ENCODE data around the gene CDHR2. TPM values are rescaled to one million over a fixed set of nuclear protein-coding genes. Genes with fewer than 3 reads are reported as not detected.
"Not testable (repeated sequence)": the region's sequence is repeated elsewhere in the genome, so short reads cannot be mapped to it uniquely, and the experiment has no call there.

Gene CDHR2
- total RNA-seq, 4 donors from 2014 or later, result 0.15 TPM; not detected in 3

GRCh38 chr5:176587398-176587797 lies 38.3 kb downstream of the CDHR2 start:
- H3K4me1 ChIP-seq, result no peaks in the 10 kb centered on the region
- peaks cover 0 to 25% (median 0%) of the 10 kb centered on the region in 3 donors for H3K9me3 ChIP-seq
- no peak overlapping the region for H3K27ac ChIP-seq
- TF ChIP-seq POLR2AphosphoS5 (IDR thresholded peaks at IDR 0.05) (no peak), POLR2A (IDR thresholded peaks at IDR 0.05) (no peak), EP300 (IDR thresholded peaks at IDR 0.05) (no peak)
- TF ChIP-seq, protein P1, sequence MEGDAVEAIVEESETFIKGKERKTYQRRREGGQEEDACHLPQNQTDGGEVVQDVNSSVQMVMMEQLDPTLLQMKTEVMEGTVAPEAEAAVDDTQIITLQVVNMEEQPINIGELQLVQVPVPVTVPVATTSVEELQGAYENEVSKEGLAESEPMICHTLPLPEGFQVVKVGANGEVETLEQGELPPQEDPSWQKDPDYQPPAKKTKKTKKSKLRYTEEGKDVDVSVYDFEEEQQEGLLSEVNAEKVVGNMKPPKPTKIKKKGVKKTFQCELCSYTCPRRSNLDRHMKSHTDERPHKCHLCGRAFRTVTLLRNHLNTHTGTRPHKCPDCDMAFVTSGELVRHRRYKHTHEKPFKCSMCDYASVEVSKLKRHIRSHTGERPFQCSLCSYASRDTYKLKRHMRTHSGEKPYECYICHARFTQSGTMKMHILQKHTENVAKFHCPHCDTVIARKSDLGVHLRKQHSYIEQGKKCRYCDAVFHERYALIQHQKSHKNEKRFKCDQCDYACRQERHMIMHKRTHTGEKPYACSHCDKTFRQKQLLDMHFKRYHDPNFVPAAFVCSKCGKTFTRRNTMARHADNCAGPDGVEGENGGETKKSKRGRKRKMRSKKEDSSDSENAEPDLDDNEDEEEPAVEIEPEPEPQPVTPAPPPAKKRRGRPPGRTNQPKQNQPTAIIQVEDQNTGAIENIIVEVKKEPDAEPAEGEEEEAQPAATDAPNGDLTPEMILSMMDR (IDR thresholded peaks at IDR 0.05), result no peak
- no peak for ATAC-seq
- H3K36me3 ChIP-seq, result no peaks in the 10 kb centered on the region
- 78 to 93% methylated on average over 2 to 7 of the region's 7 CpGs for WGBS, 2 donors (ENCODE audit: low coverage in 1 of 2)
- H3K4me3 ChIP-seq, result no peak overlapping the region
- H3K27me3 ChIP-seq, result peaks cover 7% of the 10 kb centered on the region

GRCh38 chr5:176588297-176588696 lies 39.2 kb downstream of the CDHR2 start:
- no peak for ATAC-seq
- Histone ChIP-seq H3K4me3 (no peak overlapping the region), H3K4me1 (no peaks in the 10 kb centered on the region)

DNA sequence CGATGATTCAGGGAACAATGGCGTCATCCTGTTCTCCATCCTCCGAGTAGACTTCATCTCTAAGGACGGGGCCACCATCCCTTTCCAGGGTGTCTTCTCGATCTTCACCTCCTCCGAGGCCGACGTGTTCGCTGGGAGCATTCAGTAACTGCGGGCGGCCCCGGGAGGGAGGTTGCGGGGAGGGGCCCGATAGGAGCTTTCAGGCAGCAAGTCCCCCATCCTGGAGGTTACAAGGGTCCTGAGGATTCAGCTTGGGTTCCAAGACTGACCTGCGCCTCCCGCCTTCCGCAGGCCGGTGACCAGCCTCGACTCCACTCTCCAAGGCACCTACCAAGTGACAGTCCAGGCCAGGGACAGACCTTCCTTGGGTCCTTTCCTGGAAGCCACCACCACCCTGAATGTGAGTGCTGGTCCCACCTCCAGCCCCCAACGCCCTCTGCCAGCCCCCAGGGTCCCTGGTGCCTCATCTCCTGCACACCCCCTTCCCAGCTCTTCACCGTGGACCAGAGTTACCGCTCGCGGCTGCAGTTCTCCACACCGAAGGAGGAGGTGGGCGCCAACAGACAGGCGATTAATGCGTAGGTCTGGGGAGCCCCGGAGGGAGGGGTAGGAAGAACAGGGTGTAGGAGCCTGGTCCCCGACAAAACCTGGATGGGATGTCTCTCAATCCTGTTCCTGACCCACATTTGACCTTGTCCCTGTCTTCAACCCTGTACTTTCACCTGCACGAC lies 40.1 kb downstream of the CDHR2 start:
- H3K9me3 ChIP-seq, result peaks cover 0 to 18% (median 0%) of the 10 kb centered on the region in 3 donors
- ATAC-seq, result no peak
- TF ChIP-seq, protein P1 (IDR thresholded peaks at IDR 0.05), result no peak
- TF ChIP-seq POLR2AphosphoS5 (IDR thresholded peaks at IDR 0.05) (no peak), POLR2A (IDR thresholded peaks at IDR 0.05) (no peak), EP300 (IDR thresholded peaks at IDR 0.05) (no peak)
- H3K4me3 ChIP-seq, result no peak overlapping the region
- peaks cover 22% of the 10 kb centered on the region for H3K27me3 ChIP-seq
- no peaks in the 10 kb centered on the region for H3K36me3 ChIP-seq
- WGBS, 2 donors (ENCODE audit: low coverage in 1 of 2), result 80 to 92% methylated on average over 3 to 5 of the region's 31 CpGs
- H3K4me1 ChIP-seq, result no peaks in the 10 kb centered on the region
- no peak overlapping the region for H3K27ac ChIP-seq

More at GRCh38 chr5:176588297-176588696, 39.2 kb downstream of the CDHR2 start:
- Histone ChIP-seq H3K36me3 (no peaks in the 10 kb centered on the region), H3K27ac (no peak overlapping the region), H3K9me3 (peaks cover 0 to 25% (median 0%) of the 10 kb centered on the region in 3 donors), H3K27me3 (peaks cover 13% of the 10 kb centered on the region)
- TF ChIP-seq POLR2AphosphoS5 (IDR thresholded peaks at IDR 0.05) (no peak), POLR2A (IDR thresholded peaks at IDR 0.05) (no peak), EP300 (IDR thresholded peaks at IDR 0.05) (no peak)
- TF ChIP-seq, protein P1 (IDR thresholded peaks at IDR 0.05), result no peak

DNA sequence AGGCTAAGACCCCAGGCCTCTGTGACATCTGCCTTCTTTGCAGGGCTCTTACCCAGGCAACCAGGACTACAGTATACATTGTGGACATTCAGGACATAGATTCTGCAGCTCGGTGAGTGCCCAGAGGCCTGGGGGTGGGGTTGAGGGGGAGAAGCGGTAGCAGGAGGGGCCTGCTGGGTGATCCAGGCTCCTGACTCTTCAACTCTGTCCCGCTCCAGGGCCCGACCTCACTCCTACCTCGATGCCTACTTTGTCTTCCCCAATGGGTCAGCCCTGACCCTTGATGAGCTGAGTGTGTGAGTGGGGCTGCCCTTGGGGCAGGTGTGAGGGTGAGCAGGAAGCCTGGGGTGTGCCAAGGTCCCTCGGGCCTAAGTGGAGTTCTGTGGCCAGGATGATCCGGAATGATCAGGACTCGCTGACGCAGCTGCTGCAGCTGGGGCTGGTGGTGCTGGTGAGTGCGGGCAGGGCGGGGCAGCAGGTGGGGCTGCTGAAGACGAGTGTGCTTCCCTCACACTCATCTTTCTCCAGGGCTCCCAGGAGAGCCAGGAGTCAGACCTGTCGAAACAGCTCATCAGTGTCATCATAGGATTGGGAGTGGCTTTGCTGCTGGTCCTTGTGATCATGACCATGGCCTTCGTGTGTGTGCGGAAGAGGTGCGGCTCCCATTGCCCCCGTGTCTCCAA lies 41.0 kb downstream of the CDHR2 start:
- peaks cover 32% of the 10 kb centered on the region for H3K27me3 ChIP-seq
- 100% methylated on average over 1 of the region's 17 CpGs; no CpG with 5 or more reads in 1 of the 2 donors for WGBS, 2 donors (ENCODE audit: low coverage in 1 of 2)
- no peak overlapping the region for H3K4me3 ChIP-seq
- TF ChIP-seq POLR2A (IDR thresholded peaks at IDR 0.05) (no peak), EP300 (IDR thresholded peaks at IDR 0.05) (no peak)
- ATAC-seq, result no peak
- H3K9me3 ChIP-seq, result peaks cover 0 to 9% (median 0%) of the 10 kb centered on the region in 3 donors
- H3K4me1 ChIP-seq, result no peaks in the 10 kb centered on the region
- no peaks in the 10 kb centered on the region for H3K36me3 ChIP-seq
- H3K27ac ChIP-seq, result no peak overlapping the region

DNA sequence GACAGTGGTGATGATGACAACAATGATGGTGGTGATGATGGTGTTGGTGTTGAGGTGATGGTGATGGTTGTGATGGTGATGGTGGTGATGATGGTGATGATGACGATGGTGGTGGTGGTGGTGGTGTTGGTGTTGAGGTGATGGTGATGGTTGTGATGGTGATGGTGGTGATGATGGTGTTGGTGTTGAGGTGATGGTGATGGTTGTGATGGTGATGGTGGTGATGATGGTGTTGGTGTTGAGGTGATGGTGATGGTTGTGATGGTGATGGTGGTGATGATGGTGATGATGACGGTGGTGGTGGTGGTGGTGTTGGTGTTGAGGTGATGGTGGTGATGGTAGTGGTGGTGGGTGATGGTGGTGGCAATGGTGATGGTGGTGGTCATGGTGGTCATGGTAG lies 42.5 kb downstream of the CDHR2 start:
- not testable (repeated sequence) for H3K4me3 ChIP-seq, H3K36me3 ChIP-seq, H3K4me1 ChIP-seq, ATAC-seq, H3K9me3 ChIP-seq, H3K27ac ChIP-seq
- WGBS, 2 donors (ENCODE audit: low coverage in 1 of 2), result 4 to 10% methylated on average over 2 of the region's 2 CpGs
- peaks cover 41% of the 10 kb centered on the region for H3K27me3 ChIP-seq

DNA sequence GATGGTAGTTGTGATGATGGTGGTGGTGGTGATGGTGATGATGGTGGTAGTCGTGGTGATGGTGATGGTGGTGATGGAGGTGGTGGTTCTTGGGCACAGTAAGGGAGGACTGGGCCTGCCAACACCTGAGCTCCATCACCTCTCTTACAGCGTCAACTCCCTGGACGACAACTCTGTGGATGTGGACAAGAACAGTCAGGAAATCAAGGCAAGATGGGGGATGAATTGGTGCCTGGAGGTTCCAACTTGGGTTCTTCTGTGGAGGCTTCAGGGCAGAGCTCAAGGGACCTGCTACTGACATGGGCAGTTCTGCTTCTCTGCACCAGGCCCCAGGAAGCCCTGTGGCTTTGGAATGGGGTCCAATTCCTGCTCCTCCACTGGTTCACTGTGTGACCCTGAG lies 43.4 kb downstream of the CDHR2 start:
- TF ChIP-seq POLR2AphosphoS5 (IDR thresholded peaks at IDR 0.05), result no peak
- TF ChIP-seq, protein P1 (IDR thresholded peaks at IDR 0.05), result no peak
- TF ChIP-seq POLR2A (IDR thresholded peaks at IDR 0.05), result no peak
- no peak for TF ChIP-seq EP300 (IDR thresholded peaks at IDR 0.05)
- peaks cover 47% of the 10 kb centered on the region for H3K27me3 ChIP-seq
- no peaks in the 10 kb centered on the region for H3K9me3 ChIP-seq
- peaks cover 0 to 14% (median 3%) of the 10 kb centered on the region in 3 donors for H3K4me1 ChIP-seq
- no peaks in the 10 kb centered on the region for H3K36me3 ChIP-seq
- H3K27ac ChIP-seq, result no peak overlapping the region
- no peak overlapping the region for H3K4me3 ChIP-seq
- ATAC-seq, result no peak
- 94 to 96% methylated on average over 3 of the region's 3 CpGs for WGBS, 2 donors (ENCODE audit: low coverage in 1 of 2)
